ENCODE measurements around the gene NT5C.

DNA sequence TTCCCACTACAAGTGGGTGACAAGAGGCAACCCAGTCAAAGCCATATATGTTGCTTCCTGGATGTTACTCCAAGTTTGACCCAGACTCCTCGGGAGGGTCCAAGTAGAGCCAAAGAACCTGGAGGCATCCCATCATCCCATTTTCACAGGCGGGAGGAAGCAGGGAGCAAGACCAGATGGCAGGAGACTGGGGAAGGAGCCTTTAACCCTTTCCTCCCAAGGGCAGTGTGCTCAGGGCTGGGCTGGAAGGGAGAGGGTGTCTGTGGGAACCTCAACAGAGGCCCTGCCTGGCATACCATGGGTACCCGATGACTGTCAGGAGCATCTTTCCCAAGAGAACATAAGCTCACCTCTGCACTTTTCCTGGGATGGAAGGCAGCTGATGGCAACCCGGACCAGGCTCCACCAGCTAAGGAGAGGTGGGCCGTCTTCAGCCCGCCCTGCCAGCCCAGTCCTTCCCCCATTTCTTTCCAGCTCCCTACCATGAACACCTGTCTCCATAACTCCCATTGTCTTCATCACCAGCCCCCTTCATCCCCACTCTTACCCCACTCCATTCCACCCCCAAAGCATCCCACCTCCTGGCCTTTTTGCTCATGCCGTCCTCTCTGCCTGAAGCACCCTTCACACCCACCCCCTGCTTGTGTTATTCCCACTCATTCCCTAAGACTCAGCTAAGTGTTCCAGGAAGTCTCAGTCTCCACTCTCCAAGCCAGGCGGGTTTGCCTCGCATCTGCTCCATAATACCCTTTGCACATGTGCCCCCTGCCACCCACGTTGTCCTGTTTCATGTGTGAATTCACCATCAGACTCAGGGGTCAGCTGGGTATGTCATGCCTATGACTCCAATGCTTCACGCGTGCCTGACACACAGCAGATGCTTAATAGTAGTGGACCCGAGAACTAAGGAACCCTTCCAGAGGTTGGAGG lies 49.7 kb downstream of the NT5C start:
- TF ChIP-seq, protein P1, sequence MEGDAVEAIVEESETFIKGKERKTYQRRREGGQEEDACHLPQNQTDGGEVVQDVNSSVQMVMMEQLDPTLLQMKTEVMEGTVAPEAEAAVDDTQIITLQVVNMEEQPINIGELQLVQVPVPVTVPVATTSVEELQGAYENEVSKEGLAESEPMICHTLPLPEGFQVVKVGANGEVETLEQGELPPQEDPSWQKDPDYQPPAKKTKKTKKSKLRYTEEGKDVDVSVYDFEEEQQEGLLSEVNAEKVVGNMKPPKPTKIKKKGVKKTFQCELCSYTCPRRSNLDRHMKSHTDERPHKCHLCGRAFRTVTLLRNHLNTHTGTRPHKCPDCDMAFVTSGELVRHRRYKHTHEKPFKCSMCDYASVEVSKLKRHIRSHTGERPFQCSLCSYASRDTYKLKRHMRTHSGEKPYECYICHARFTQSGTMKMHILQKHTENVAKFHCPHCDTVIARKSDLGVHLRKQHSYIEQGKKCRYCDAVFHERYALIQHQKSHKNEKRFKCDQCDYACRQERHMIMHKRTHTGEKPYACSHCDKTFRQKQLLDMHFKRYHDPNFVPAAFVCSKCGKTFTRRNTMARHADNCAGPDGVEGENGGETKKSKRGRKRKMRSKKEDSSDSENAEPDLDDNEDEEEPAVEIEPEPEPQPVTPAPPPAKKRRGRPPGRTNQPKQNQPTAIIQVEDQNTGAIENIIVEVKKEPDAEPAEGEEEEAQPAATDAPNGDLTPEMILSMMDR (conservative IDR thresholded peaks at IDR 0.05) = no peak
- no peak for TF ChIP-seq EZH2 (IDR thresholded peaks at IDR 0.05; ENCODE audit: low read depth)
